Endothelial cell of umbilical vein (primary cell): ENCODE measurements around the gene FAM131C. TPM values are rescaled to one million over a fixed set of nuclear protein-coding genes. Genes with fewer than 3 reads are reported as not detected.

Experiments
- BruUV-seq: library from RNA; stranded (reverse); fragments of 400-500 nt; replicated peaks from 2 replicates; lab custom pipeline; 2021; lab: Mats Ljungman, UMichigan
- CTCF ChIA-PET: fragments of 300-600, 350-600 bp; sonication (Branson Sonifier 250); formaldehyde crosslinking; loops from one replicate; lab custom pipeline; 2021; ENCODE audit warnings: antibody characterized with exemption, inconsistent platforms; lab: Charles Lee
- POLR2A ChIA-PET: fragments of 300-600, 350-600 bp; sonication (Branson Sonifier 250); formaldehyde crosslinking; loops from one replicate; lab custom pipeline; 2021; ENCODE audit warnings: antibody characterized with exemption, inconsistent platforms; lab: Charles Lee
- DNase-seq: peaks from one replicate; pipeline ENCODE4 v3.0.0-alpha.2; 2011; ENCODE audit warnings: low read depth, low spot score
- FAIRE-seq: peaks from 2 replicates; lab custom pipeline; 2011; peaks lifted over from hg19 to GRCh38; lab: Jason Lieb, UNC
- H2AFZ ChIP-seq: 2 replicates; pipeline ENCODE4 v1.6.0; 2012; ENCODE audit warnings: low read depth, low read length, control low read depth, inconsistent platforms
- H3K27ac ChIP-seq: 2 replicates; pipeline ENCODE4 v1.5.1; 2011; ENCODE audit warnings: low read depth, mild to moderate bottlenecking, control low read depth, low read length, moderate library complexity; ENCODE audit not compliant: insufficient read depth
- H3K27me3 ChIP-seq, 2 experiments: 2 replicates each; pipeline versions ENCODE4 v1.6.0 to v1.6.1; 2011; ENCODE audit warnings: low read length in 2 of 2, mixed read lengths in 1 of 2; ENCODE audit not compliant: control insufficient read depth in 2 of 2, insufficient read depth in 2 of 2
- H3K36me3 ChIP-seq, 2 experiments: 2 replicates in 1 of 2; 3 replicates in 1 of 2; pipeline ENCODE4 v1.5.1; 2011; ENCODE audit warnings: low read length in 2 of 2, mild to moderate bottlenecking in 1 of 2, moderate library complexity in 1 of 2; ENCODE audit not compliant: control insufficient read depth in 2 of 2, insufficient read depth in 2 of 2; ENCODE audit errors: extremely low read depth in 1 of 2
- H3K4me1 ChIP-seq: 3 replicates; pipeline ENCODE4 v1.5.1; 2011; ENCODE audit warnings: mild to moderate bottlenecking, low read length; ENCODE audit not compliant: control insufficient read depth, insufficient read depth; ENCODE audit errors: extremely low read depth
- H3K4me2 ChIP-seq: 2 replicates; pipeline ENCODE4 v1.6.1; 2011; ENCODE audit warnings: low read length, control low read depth, mixed read lengths; ENCODE audit not compliant: insufficient read depth
- H3K4me3 ChIP-seq, 3 experiments: fragments of 200-600 bp in 1 of 3; sonication (generic), shearing (Covaris generic) in 1 of 3; replicated peaks in 1 of 3; 2 replicates each; pipeline ENCODE4 v1.5.1; 2011 to 2016; ENCODE audit warnings: control low read depth in 3 of 3, low read length in 3 of 3, mild to moderate bottlenecking in 2 of 3, inconsistent platforms in 1 of 3, low read depth in 1 of 3, moderate library complexity in 1 of 3; ENCODE audit not compliant: insufficient read depth in 1 of 3
- H3K79me2 ChIP-seq: 2 replicates; pipeline ENCODE4 v1.6.0; 2012; ENCODE audit warnings: low read length, inconsistent platforms; ENCODE audit not compliant: control insufficient read depth, insufficient read depth
- H3K9ac ChIP-seq: replicated peaks from 2 replicates; pipeline ENCODE3; 2011; ENCODE audit warnings: low read length, control low read depth; ENCODE audit not compliant: insufficient read depth; ENCODE audit errors: extremely low read depth
- H3K9me1 ChIP-seq: replicated peaks from 3 replicates; pipeline ENCODE4 v1.6.0; 2011; ENCODE audit warnings: mild to moderate bottlenecking, low read length; ENCODE audit not compliant: control insufficient read depth, insufficient read depth; ENCODE audit errors: extremely low read depth
- H3K9me3 ChIP-seq: replicated peaks from 2 replicates; pipeline ENCODE4 v1.5.1; 2012; ENCODE audit warnings: low read length, inconsistent platforms; ENCODE audit not compliant: control insufficient read depth, insufficient read depth
- H4K20me1 ChIP-seq: replicated peaks from 2 replicates; pipeline ENCODE3; 2011; ENCODE audit warnings: mild to moderate bottlenecking, low read length; ENCODE audit not compliant: control insufficient read depth, insufficient read depth; ENCODE audit errors: extremely low read depth
- EZH2 ChIP-seq: IDR thresholded peaks from 2 replicates; pipeline ENCODE4 v1.6.1; 2012; ENCODE audit warnings: borderline replicate concordance, low read depth, mild to moderate bottlenecking, moderate library complexity, low read length, inconsistent platforms; ENCODE audit not compliant: severe bottlenecking
- FOS ChIP-seq: IDR thresholded peaks from 2 replicates; pipeline ENCODE4 v1.6.1; 2011; ENCODE audit warnings: mild to moderate bottlenecking, low read length, moderate library complexity, borderline replicate concordance; ENCODE audit not compliant: insufficient read depth
- GATA2 ChIP-seq: IDR thresholded peaks from 2 replicates; pipeline ENCODE4 v1.7.0; 2011; ENCODE audit warnings: low read depth, mild to moderate bottlenecking, moderate library complexity, mixed read lengths, low read length; ENCODE audit not compliant: insufficient read length, insufficient read depth
- JUN ChIP-seq: IDR thresholded peaks from 2 replicates; pipeline ENCODE4 v1.6.1; 2011; ENCODE audit warnings: borderline replicate concordance, low read depth; ENCODE audit not compliant: insufficient read length, insufficient read depth
- MYC ChIP-seq: IDR thresholded peaks from one replicate; pipeline ENCODE4 v1.6.1; 2011; ENCODE audit warnings: mild to moderate bottlenecking, low read depth, low read length
- POLR2A ChIP-seq: IDR thresholded peaks from 2 replicates; pipeline ENCODE4 v1.6.1; 2012; ENCODE audit warnings: low read depth, mild to moderate bottlenecking, control low read depth, low read length
- POLR2AphosphoS5 ChIP-seq: IDR thresholded peaks from 2 replicates; pipeline ENCODE4 v1.6.1; 2012; ENCODE audit warnings: low read depth, mild to moderate bottlenecking, control low read depth, low read length, moderate library complexity; ENCODE audit not compliant: insufficient read depth
- dilution Hi-C: fragments of 300-500 bp; cut with MboI; formaldehyde crosslinking; loops from one replicate; pipeline ENCODE4 v1.15.0; 2019; ENCODE audit warnings: low sequenced_read_pairs; ENCODE audit not compliant: extremely low pct_ligation_motif_present
- intact Hi-C: fragments of 100-400 bp; cut with micrococcal nuclease; formaldehyde crosslinking; loops from one replicate; pipeline ENCODE4 v1.10.0; 2022
- polyA plus RNA-seq, 4 experiments: library from polyadenylated mRNA; depleted of rRNA in 3 of 4; stranded (reverse) in 3 of 4; unstranded in 1 of 4; fragments of >200 nt; gene quantifications; 2 replicates each; pipeline versions ENCODE4 v1.2.1 to v1.2.3, GENCODE V29; 2011 to 2012; ENCODE audit warnings: missing spikeins in 1 of 4
- total RNA-seq: library from RNA; stranded (reverse); gene quantifications from 2 replicates; pipeline ENCODE4 v1.2.3, GENCODE V29; 2021
- TF ChIP-seq, protein P1 (sequence below): IDR thresholded peaks from 2 replicates; pipeline ENCODE4 v1.6.1; 2011; ENCODE audit not compliant: insufficient read depth, insufficient read length
- TF ChIP-seq, protein P2 (sequence below), 2 donors: IDR thresholded peaks; 1 replicate in 1 of 2; 2 replicates in 1 of 2; pipeline ENCODE4 v1.5.1; 2011; ENCODE audit warnings: low read length in 2 of 2, mild to moderate bottlenecking in 2 of 2, moderate library complexity in 2 of 2, control low read depth in 1 of 2, inconsistent platforms in 1 of 2, low read depth in 1 of 2; ENCODE audit not compliant: insufficient read depth in 1 of 2; ENCODE audit errors: extremely low read depth in 1 of 2

FAM131C gene
- total and polyA plus RNA-seq, 2 donors (not counting 3 experiments of a cell fraction or from before 2014, with no cell fraction given), result 0.23 TPM; not detected in 1

DNA sequence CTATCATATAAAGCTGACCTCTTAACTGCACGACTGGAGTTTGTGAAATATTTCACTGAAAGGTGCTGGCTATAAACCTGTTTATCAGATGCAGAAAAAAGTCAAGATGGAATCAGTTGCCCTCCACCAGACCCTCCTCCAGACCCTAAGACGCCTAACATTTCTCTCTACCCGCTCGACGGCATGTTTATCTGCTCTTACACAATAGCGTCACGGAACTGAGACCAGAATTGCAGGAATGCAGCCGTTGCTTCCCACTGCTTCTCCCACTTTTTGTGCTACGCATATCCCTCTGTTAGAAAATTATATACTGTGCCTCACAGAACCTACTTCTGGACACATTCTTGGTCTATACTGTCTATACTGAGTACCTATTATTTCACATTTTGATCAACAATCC, 28.2 kb upstream of the FAM131C start:
- Histone ChIP-seq H3K4me3 (no peak overlapping the region), H3K4me1 (no peaks in the 10 kb centered on the region), H3K9me1 (no peaks in the 10 kb centered on the region), H3K9me3 (no peaks in the 10 kb centered on the region), H3K27me3 (peaks cover 0 to 6% of the 10 kb centered on the region in 2 experiments), H2AFZ (no peak overlapping the region), H3K36me3 (no peaks in the 10 kb centered on the region), H3K9ac (no peak overlapping the region), H3K27ac (no peak overlapping the region), H3K4me2 (no peak overlapping the region), H3K79me2 (no peaks in the 10 kb centered on the region), H4K20me1 (no peaks in the 10 kb centered on the region)
- dilution Hi-C loops, result no loop called here
- intact Hi-C loops, result no loop called here
- ChIA-PET POLR2A (no interaction called here), CTCF (no interaction called here)
- DNase-seq (no peak), FAIRE-seq (no peak)
- no TSS peak for BruUV-seq
- no peak for TF ChIP-seq POLR2A
- no peak for TF ChIP-seq GATA2
- TF ChIP-seq POLR2AphosphoS5, result no peak
- TF ChIP-seq JUN, result no peak
- no peak for TF ChIP-seq MYC
- TF ChIP-seq, protein P1, sequence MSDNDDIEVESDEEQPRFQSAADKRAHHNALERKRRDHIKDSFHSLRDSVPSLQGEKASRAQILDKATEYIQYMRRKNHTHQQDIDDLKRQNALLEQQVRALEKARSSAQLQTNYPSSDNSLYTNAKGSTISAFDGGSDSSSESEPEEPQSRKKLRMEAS, result no peak
- TF ChIP-seq FOS, result no peak
- TF ChIP-seq, protein P2, sequence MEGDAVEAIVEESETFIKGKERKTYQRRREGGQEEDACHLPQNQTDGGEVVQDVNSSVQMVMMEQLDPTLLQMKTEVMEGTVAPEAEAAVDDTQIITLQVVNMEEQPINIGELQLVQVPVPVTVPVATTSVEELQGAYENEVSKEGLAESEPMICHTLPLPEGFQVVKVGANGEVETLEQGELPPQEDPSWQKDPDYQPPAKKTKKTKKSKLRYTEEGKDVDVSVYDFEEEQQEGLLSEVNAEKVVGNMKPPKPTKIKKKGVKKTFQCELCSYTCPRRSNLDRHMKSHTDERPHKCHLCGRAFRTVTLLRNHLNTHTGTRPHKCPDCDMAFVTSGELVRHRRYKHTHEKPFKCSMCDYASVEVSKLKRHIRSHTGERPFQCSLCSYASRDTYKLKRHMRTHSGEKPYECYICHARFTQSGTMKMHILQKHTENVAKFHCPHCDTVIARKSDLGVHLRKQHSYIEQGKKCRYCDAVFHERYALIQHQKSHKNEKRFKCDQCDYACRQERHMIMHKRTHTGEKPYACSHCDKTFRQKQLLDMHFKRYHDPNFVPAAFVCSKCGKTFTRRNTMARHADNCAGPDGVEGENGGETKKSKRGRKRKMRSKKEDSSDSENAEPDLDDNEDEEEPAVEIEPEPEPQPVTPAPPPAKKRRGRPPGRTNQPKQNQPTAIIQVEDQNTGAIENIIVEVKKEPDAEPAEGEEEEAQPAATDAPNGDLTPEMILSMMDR (IDR thresholded peaks at IDR 0.05; ENCODE audit: extremely low read depth in 1 of 2, insufficient read depth in 1 of 2, low read depth in 1 of 2, low read length in 2 of 2), result no peak
- no peak for TF ChIP-seq EZH2
